HG03095 (cell line): ENCODE data around the gene ZNF41.
"Not testable (repeated sequence)": the region's sequence is repeated elsewhere in the genome, so short reads cannot be mapped to it uniquely, and the experiment has no call there.

ENCODE experiments used
- ATAC-seq: cut with Tn5 transposase; IDR thresholded peaks from one replicate; pipeline ENCODE4 v1.9.1; 2021; ENCODE audit warnings: moderate library complexity; ENCODE audit not compliant: unreplicated experiment

ZNF41 gene

DNA sequence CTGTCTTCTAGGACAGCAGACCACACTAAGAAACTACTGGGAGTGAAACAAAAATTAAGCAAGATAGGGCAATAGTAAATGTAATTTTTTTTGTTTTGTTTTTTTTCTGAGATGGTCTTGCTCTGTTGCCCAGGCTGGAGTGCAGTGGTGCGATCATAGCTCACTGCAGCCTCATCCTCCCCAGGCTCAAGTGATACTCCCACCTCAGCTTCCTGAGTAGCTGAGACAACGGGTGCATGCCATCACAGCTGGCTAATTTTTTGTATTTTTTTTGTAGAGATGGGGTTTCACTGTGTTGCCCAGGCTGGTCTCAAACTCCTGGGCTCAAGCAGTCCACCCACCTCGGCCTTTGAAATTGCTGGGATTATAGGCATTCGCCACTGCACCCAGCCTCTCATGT is 9.1 kb upstream of the ZNF41 start:
- ATAC-seq: not testable (repeated sequence)

DNA sequence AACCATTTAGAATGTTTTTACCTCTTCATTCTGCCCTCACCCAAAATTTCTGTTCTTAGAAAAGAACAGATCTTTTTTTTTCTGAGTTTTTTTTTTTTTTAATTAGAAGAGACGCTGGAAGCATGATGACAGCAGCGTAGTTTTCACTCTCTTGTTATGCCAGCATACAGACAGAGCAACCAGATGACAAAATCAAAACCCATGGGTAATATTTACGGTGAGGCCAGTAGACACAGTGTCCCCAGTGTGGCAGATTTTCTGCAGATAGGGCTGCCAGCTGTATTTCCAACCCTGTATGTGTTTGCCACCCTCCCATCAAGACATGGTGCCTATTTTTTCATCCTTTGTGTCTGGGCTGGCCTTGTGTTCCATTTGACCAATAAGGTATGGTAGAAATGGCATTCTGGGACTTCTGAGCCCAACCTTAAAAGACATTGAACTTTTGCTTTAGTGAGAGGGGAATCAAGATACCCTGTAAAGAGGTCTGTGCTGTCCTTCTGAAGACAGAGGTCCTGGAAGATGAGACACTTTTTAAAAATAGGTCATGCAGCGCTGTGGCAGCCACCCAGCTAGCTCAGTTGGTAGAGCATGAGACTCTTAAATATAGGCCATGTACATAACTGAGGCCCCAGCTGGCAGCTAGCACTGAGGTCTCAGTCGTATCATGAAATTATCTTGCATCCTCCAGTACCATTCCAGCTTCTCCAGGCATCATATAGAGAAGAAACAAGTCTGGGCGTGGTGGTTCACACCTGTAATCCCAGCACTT is 6.7 kb upstream of the ZNF41 start:
- ATAC-seq: no peak

- ATAC-seq: no peak
These were observed 1.9 kb upstream of the ZNF41 start for GRCh38 chrX:47484885-47485284.

GRCh38 chrX:47483306-47484268 is 565 bp upstream of the ZNF41 start:
- no peak for ATAC-seq

- ATAC-seq: no peak
These were observed 934 bp downstream of the ZNF41 start for GRCh38 chrX:47482065-47482511.

DNA sequence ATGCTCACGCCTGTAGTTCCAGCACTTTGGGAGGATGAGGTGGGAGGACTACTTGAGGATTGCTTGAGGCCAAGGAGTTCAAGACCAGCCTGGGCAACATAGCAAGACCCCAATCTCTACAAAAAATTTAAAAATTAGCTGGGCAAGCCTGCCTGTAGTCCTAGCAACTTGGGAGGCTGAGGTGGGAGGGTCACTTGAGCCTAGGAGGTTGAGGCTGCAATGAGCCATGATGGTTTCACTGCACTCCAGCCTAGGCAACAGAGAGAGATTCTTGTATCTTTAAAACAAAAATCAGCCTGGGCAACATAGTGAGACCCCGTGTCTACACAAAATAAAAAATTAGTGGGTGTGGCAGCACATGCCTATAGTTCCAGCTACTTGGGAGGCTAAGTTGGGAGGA is 1.9 kb downstream of the ZNF41 start:
- ATAC-seq: no peak

- no peak for ATAC-seq
These were observed 2.4 kb downstream of the ZNF41 start for GRCh38 chrX:47480576-47480975.

GRCh38 chrX:47475476-47475875 is 7.5 kb downstream of the ZNF41 start:
- ATAC-seq: no peak

GRCh38 chrX:47467106-47467505 is 15.9 kb downstream of the ZNF41 start:
- ATAC-seq: no peak

GRCh38 chrX:47460561-47460960 is 22.5 kb downstream of the ZNF41 start:
- ATAC-seq: no peak

DNA sequence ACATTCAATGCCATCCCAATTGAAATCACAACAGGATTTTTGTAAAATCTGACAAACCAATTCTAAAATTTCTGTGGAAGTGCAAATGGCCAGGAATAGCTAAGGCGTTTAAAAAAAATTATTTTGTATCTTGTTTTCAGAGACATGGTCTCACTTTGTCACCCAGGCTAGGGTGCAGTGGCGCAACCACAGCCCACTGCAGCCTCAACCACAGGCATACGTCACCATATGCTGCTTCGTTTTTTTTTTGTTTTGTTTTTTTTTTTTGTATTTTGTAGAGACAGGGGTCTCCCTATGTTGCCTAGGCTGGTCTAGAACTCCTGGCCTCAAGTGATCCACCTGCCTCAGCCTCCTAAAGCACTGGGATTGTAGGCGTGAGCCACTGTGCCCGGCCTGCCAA is 24.5 kb downstream of the ZNF41 start:
- ATAC-seq: no peak

DNA sequence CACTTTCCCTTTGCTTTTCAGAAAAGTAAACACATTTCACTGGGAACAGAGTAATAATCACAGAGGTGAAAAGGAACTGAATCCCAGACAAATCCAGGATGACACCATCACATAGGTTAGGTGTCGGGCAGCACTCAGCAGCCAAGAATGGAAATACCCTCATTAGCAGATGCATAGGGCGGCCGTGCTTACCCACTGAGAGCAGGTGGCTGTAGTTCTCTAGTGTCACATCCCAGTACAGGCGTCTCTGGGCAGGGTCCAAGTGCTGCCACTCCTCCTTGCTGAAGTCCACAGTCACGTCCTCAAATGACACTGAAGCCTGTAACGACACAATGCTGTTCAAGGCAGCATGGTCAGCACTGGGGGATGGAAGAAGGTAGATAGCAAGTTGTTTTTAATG is 26.9 kb downstream of the ZNF41 start:
- ATAC-seq: no peak

DNA sequence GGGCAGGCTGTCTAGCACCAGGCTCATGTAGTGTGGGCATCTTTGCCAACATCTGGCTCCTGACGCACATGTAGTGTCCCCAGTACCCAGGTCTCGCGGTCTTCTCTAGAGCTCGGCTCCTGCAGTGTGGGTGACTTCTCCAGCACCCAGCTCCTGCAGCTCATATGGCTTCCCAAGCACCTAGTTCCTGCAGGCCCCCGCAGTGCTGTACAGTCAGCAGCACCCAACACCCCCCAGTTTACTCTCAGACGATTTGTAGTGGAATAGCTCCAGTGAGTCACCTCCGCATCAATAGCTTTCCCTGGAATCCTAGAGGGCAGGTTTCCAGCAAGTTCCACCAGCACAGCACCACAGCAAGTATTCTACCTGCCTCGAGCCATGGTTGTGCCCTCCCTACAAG is 30.9 kb downstream of the ZNF41 start:
- no peak for ATAC-seq

GRCh38 chrX:47448165-47448806 is 34.7 kb downstream of the ZNF41 start:
- no peak for ATAC-seq

DNA sequence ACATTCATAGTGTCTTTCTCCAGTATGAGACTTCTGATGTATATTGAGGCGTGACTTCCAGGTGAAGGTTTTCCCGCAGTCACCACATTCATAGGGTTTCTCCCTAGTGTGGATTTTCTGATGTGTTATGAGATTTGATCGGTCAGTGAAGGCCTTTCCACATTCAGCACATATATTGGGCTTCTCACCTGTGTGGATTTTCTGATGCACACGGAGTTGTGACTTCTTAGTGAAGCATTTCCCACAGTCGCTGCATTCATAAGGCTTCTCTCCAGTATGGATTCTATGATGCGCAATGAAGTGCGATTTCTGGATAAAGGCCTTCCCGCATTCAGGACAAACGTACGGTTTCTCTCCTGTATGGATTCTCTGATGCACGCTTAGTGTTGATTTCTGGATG is 35.4 kb downstream of the ZNF41 start:
- ATAC-seq: no peak

- no peak for ATAC-seq
These were observed 36.1 kb downstream of the ZNF41 start for GRCh38 chrX:47446971-47447370.

- ATAC-seq: no peak
These were observed 36.6 kb downstream of the ZNF41 start for GRCh38 chrX:47446431-47446830.

DNA sequence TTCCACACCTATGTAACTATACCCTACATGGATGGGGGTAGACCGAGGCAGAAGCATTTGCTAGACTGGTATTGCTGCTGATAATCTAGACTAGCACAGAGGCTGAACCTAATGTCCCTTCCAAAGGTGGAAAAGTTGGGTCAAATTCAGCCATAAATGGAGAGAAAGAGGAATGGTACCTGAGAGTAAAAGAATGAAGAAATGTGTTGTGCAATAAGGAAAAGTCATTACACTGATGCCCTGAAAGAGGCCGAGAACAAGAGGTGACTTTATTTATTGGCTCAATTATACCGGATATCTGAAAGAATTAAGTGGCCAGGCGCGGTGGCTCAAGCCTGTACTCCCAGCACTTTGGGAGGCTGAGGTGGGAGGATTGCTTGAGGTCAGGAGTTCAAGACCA is 52.1 kb downstream of the ZNF41 start:
- no peak for ATAC-seq

DNA sequence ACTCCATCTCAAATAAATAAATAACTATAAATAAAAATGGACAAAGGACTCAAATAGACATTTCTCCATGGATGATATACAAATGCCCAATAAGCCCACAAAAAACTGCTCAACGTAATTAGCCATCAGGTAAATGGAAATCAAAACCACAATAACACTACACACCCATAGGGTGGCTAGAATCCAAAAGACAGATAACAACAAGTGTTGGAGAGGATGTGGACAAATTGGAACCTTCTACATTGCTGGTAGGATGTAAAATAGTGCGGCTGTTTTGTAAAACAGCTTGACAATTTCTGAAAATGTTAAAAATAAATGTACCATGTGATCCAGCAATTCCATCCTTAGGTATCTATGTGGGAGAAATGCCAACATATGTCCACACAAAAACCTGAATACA is 60.6 kb downstream of the ZNF41 start:
- ATAC-seq: no peak

- no peak for ATAC-seq
These were observed 62.1 kb downstream of the ZNF41 start for GRCh38 chrX:47420962-47421361.

GRCh38 chrX:47420265-47420664 is 62.8 kb downstream of the ZNF41 start:
- no peak for ATAC-seq
